GM10266 (cell line): ENCODE results near the gene USF1.

Experiments used
- DNase-seq: peaks from one replicate; pipeline ENCODE4 v3.0.0; 2012; ENCODE audit errors: extremely low spot score
- TF ChIP-seq, protein P1 (sequence below): IDR thresholded peaks from 2 replicates; pipeline ENCODE4 v1.5.1; 2012; ENCODE audit warnings: mild to moderate bottlenecking, low read depth; ENCODE audit not compliant: control insufficient read depth, insufficient read depth; ENCODE audit errors: missing control alignments

Gene USF1

DNA sequence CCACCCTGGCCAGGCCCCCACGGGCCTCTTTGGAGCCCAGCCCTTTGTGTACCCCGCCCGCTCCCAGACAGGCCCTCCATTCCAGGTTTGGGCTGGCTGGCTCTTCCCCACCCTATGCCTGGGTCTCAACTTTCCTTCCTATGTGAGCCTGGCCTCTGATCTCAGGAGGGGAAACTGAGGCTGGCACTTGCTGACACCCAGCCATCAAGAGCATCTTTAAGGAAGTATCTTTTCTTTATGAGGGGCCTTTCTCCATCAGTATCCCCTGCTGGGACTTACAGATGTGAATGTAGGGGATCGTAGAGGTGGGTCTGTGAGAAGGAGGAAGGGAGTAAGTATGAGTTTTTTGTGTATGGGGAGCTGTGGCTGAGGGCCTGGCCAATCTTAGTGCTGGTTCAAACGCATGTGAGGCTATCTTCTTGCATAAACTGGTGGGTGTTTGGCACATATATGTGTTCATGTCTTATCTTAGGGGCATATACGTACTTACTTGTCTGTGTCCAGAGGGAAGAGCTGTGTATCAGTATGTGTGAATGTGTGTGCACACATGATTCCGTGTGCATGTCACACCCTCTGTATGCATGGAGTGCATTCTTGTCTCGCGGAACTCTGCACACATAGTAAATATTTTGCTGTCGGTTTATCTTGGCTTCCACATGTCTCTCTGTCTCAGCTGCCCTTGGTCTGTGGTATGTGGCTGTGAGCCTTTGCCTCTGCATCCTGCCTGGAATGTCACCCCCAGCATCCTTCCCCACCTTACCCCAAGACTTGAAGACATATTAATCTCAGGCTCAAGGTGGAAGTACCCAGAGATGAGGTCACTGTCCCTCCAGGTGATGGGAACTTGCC is 38.2 kb upstream of the USF1 start:
- no peak for DNase-seq
- TF ChIP-seq, protein P1, sequence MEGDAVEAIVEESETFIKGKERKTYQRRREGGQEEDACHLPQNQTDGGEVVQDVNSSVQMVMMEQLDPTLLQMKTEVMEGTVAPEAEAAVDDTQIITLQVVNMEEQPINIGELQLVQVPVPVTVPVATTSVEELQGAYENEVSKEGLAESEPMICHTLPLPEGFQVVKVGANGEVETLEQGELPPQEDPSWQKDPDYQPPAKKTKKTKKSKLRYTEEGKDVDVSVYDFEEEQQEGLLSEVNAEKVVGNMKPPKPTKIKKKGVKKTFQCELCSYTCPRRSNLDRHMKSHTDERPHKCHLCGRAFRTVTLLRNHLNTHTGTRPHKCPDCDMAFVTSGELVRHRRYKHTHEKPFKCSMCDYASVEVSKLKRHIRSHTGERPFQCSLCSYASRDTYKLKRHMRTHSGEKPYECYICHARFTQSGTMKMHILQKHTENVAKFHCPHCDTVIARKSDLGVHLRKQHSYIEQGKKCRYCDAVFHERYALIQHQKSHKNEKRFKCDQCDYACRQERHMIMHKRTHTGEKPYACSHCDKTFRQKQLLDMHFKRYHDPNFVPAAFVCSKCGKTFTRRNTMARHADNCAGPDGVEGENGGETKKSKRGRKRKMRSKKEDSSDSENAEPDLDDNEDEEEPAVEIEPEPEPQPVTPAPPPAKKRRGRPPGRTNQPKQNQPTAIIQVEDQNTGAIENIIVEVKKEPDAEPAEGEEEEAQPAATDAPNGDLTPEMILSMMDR = no peak

DNA sequence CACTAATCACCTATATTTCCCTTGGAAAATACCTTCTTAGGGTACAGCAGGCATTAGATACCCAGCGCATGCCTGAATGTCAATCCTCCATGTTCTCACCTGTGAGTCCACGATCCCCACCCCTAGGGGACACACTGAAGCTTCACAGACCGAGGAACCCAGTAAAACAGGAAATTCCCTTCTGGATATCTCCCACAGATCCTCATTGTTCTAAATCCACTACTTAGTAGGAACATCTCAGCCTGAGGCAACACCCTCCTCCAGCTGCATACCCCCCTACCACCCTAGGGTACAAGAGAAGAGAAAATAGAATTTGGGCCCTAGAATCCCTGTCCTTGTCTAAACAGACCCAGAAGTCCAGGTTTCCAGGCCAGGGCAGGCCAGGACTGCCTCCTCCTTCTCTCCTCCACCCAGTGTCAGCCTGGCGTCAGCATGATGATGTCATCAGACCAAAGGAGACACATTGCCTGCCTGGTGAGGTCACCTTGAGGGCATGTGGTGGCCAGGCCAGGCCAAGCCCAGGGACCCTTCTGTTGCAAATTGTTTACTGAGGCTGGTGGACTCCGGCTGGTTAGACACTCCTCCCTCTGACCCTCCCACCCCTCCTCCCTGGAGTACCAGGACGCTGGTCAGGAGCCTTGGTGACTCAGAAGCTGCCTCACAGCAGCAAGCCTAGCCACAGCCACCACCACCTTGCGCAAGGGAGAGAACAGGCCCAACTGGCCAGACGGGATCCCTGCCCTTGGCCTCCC is 37.4 kb upstream of the USF1 start:
- TF ChIP-seq, protein P1 = no peak
- DNase-seq = no peak

DNA sequence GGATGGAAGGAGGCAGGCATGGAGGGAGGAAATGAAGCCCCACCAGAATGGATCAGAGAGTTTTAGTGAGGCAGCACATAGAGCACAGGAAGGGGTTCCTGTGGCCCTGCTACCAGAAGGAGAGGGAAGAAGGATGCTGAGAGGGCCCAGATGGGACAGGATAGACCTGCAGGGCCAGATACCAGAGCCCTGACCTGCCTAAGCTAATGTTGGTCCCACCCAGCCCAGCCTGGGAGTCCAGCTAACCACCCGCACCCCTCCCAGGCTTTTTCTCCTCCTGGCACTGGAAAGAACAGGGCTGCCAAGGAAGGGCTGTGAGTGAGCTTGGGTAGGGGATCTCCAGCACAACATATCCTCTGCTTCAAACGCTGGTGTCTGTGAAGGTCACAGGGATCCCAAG is 36.7 kb upstream of the USF1 start:
- TF ChIP-seq, protein P1 = no peak
- DNase-seq = no peak

DNA sequence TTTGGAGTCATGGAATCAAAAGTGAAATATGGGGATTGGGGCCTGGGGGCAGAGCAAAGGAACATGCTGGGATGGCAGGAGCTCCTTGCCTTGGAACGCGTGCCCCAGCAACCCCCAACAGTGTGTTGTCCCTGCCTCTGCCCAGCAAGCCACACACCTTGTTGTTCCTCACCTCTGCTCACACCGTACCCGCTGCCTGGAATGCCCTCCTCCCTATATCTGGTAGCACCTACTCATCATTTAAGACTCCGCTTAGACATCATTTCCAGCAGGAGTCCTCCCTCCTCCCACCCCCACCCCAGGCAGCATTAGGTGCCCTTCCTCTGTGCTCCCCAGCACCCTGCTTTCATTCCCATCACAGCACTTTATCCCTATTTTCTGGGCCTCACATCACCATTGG is 35.7 kb upstream of the USF1 start:
- TF ChIP-seq, protein P1 = no peak
- DNase-seq = no peak

DNA sequence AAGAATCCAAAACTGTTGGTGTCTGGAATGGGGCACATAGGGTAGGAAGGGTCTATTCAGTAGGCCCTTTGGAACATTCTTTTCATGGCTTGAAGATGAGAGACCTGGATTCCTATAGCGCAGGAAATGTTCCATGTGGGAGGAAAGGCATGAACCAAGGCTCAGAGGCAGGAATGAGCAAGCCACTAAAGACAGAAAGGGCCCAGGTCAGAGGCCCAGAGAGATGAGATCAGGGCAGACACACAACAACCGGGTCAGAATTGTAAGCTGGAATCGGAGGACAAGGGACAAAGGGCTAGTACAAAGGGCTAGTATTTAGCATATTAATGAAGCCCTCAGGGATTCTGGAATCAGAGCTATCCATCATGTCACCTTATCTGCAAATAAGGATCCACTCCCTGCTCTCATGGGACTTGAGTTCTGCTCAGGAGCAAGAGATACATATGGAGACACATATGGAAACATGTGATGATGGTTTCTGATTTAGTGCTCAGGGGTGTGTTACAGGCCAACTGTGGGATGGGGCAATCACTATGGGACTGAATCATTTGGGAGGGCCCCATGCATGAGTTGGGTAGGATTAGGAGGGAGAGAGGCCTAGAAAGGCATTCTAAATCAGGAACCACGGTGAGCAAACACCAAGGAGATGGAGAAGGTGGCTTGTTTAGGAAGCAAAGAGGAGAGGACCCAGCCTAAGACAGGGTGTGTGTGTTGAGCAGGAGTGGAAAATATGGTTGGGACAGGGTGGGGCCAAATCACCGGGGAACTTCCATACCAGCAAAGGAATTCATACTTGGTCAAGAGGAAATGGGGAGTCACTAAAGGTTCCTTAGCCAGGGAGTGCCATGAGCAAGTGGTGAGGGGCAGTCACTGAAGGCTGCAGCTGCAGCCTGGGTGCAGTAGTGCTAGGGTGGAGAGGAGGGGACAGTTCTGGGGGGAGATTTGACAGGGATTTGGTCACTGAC is 34.9 kb upstream of the USF1 start:
- TF ChIP-seq, protein P1 = no peak
- no peak for DNase-seq

DNA sequence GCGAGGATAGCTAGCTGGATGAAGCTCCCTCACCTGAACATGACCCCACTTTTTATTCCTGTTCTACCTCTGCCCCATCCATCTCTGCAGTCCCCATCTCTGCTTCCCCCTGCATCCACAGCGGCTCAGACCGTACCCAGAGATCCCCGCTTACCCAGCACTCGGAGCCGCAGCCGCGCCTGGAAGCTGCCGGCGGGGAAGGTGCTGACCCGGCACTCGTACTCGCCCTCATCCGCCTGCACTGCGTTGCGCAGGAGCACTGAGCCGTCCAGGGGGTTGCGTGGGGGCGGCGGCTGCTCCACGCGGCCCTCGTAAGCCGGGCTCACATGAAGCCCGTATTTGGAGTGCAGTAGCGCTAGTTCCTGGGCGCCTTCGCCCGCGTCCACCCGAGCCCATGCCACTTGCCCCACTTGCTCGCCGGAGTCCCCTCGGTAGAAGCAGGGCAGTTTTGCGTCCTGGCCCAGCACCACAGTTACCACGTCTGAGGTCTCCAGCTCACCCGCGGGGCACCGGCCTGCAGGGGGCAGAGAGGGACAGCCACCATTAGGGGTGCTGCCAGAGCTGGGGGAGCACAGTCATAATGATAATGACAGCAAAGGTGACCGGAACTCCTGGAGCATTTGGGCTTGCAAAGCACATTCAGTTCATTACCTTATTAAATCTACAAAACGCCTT is 33.8 kb upstream of the USF1 start:
- TF ChIP-seq, protein P1 = peak; percentile 7
- no peak for DNase-seq
